Stomach (tissue), 4 donors: ENCODE results near the gene KLRD1.

Experiments
- POLR2A ChIP-seq, 4 donors: fragments of 450-650 bp; IDR thresholded peaks; one replicate each; pipeline ENCODE4 v1.6.1; 2016; ENCODE audit warnings: antibody characterized with exemption in 4 of 4, control low read depth in 2 of 4, mild to moderate bottlenecking in 1 of 4, moderate library complexity in 1 of 4
- POLR2AphosphoS5 ChIP-seq, 3 donors: sonication (generic); formaldehyde crosslinking; IDR thresholded peaks; one replicate each; pipeline ENCODE4 v1.6.1; 2016; ENCODE audit warnings: antibody characterized with exemption in 3 of 3
- TF ChIP-seq, protein P1 (sequence below), 7 experiments: fragments of 450-650 bp in 4 of 7; fragments of 200-600 bp in 3 of 7; sonication (generic) in 3 of 7; IDR thresholded peaks; one replicate each; pipeline ENCODE4 v1.5.1; 2016 to 2019; ENCODE audit warnings: antibody characterized with exemption in 7 of 7, control low read depth in 2 of 7, mild to moderate bottlenecking in 1 of 7

DNA sequence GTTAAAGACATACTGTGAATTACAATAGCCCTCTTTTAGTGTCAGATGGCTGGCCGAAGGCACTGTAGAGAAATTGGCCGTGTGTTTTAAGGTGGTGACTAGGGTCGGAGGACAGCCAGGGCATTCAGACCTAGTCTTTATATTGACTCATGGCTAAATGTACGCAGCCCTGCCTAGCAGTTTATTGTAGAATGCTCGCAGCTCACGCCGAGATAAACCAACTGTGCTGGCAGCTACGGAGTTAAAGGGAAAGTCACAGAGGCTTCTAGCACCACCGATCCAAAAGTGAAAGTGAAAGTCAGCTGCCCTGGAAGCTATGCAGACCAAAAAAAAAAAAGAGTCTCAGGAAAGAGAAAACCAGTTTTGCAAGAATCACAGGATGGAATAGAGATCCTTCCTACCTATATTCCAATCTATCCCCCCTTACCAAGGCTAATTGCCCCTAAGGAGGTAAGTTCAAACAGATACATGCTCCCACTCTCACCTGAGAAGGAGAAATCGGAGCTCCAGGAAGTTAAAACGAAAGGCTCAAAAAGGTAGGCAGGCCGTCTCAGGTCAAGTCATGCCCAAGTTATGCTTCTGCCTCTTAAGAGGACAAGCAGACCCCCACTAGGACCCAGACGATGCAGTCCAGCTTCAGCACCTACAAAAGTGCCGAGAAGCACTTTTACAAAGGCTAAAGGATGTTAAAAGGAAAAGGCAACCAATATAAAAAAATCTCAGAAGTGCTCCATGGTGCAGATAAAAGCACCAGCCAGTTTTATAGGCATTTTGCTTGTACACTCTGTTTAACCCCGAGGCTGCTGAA is 57.3 kb downstream of the KLRD1 start:
- TF ChIP-seq, protein P1, sequence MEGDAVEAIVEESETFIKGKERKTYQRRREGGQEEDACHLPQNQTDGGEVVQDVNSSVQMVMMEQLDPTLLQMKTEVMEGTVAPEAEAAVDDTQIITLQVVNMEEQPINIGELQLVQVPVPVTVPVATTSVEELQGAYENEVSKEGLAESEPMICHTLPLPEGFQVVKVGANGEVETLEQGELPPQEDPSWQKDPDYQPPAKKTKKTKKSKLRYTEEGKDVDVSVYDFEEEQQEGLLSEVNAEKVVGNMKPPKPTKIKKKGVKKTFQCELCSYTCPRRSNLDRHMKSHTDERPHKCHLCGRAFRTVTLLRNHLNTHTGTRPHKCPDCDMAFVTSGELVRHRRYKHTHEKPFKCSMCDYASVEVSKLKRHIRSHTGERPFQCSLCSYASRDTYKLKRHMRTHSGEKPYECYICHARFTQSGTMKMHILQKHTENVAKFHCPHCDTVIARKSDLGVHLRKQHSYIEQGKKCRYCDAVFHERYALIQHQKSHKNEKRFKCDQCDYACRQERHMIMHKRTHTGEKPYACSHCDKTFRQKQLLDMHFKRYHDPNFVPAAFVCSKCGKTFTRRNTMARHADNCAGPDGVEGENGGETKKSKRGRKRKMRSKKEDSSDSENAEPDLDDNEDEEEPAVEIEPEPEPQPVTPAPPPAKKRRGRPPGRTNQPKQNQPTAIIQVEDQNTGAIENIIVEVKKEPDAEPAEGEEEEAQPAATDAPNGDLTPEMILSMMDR (IDR thresholded peaks at IDR 0.05), result no peak
- TF ChIP-seq POLR2AphosphoS5 (IDR thresholded peaks at IDR 0.05) (peak; percentile 50 to 52 (median 51)), POLR2A (IDR thresholded peaks at IDR 0.05) (no peak)
